ENCODE measurements around the gene DEPDC5.

DNA sequence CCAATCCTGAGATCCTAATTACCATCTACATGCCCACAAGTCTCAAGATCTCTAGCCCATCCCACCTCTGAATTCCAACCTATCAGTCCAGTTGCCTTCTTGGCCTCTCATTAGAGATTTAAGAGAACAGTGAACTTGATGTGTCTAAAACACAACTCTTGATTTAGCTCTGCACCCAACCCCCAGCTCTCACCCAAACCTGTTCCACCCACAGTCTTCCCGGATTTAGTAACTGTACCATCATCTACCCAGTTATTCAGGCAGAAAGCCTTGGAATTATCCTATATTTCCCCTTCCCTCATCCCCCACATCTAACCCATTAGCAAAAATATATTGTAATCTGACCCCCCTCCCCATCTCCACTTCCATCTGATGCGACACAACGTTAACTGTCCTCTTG, 166.5 kb downstream of the DEPDC5 start:
- TF ChIP-seq POLR2A (IDR thresholded peaks at IDR 0.05; ENCODE audit: extremely low read depth, insufficient read length) = no peak
- TF ChIP-seq, protein P1, sequence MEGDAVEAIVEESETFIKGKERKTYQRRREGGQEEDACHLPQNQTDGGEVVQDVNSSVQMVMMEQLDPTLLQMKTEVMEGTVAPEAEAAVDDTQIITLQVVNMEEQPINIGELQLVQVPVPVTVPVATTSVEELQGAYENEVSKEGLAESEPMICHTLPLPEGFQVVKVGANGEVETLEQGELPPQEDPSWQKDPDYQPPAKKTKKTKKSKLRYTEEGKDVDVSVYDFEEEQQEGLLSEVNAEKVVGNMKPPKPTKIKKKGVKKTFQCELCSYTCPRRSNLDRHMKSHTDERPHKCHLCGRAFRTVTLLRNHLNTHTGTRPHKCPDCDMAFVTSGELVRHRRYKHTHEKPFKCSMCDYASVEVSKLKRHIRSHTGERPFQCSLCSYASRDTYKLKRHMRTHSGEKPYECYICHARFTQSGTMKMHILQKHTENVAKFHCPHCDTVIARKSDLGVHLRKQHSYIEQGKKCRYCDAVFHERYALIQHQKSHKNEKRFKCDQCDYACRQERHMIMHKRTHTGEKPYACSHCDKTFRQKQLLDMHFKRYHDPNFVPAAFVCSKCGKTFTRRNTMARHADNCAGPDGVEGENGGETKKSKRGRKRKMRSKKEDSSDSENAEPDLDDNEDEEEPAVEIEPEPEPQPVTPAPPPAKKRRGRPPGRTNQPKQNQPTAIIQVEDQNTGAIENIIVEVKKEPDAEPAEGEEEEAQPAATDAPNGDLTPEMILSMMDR (IDR thresholded peaks at IDR 0.05; ENCODE audit: low read depth, low read length) = no peak
- TF ChIP-seq, protein P2, sequence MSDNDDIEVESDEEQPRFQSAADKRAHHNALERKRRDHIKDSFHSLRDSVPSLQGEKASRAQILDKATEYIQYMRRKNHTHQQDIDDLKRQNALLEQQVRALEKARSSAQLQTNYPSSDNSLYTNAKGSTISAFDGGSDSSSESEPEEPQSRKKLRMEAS (IDR thresholded peaks at IDR 0.05; ENCODE audit: low read depth, low read length) = no peak

Data from NB4 (cell line).